ENCODE data around the gene RDH12. TPM values are rescaled to one million over a fixed set of nuclear protein-coding genes. Genes with fewer than 3 reads are reported as not detected.
"Not testable (repeated sequence)": the region's sequence is repeated elsewhere in the genome, so short reads cannot be mapped to it uniquely, and the experiment has no call there.

The RDH12 gene
- total and polyA plus RNA-seq, 2 donors (not counting 1 experiment from before 2014, with no cell fraction given) = not detected

DNA sequence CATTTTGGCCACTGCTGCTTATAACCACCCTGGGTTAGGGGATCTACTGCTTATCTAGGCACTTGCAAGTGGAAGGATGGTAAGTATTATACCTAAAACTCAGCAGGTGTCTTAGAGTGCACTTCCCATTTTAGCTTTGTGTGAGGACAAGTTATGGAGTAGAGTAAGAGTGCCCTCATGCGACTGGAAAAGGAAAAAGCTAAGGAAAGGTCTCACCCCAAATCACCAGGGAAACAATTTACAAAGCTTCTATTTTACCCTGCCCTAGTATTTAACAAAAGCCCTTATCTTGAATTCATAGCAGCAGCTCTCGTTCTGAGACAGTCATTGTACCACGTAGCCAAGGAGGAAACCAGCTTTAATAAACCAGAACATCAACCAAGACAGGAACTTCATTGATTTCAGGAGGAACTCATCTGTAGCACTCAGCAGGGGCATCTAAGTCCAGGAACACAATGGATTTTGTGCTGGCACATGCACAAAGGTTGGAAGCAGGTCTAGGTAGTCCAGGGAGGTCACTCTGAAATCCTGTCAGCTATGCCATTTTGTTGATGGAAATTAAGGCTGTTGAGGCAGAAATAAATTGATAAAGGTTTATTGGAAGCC is 2.9 kb downstream of the RDH12 start:
- Histone ChIP-seq H3K9me3 (ENCODE audit: control insufficient read depth, insufficient read depth, low read depth, low read length) (no peaks in the 10 kb centered on the region), H3K27me3 (ENCODE audit: control insufficient read depth, insufficient read depth, low read length) (no peaks in the 10 kb centered on the region), H3K9ac (ENCODE audit: insufficient read depth, low read length) (no peak overlapping the region), H3K79me2 (ENCODE audit: control insufficient read depth, insufficient read depth, low read length) (no peaks in the 10 kb centered on the region), H3K4me1 (ENCODE audit: control insufficient read depth, extremely low read depth, insufficient read depth, low read length) (no peaks in the 10 kb centered on the region), H4K20me1 (ENCODE audit: control insufficient read depth, extremely low read depth, insufficient read depth, low read length) (no peaks in the 10 kb centered on the region), H2AFZ (ENCODE audit: low read length) (no peak overlapping the region), H3K27ac (ENCODE audit: insufficient read depth, low read length) (no peak overlapping the region), H3K4me3 (replicated peaks in 1 of 4; ENCODE audit: control extremely low read depth in 1 of 4, insufficient read depth in 1 of 4, low read depth in 3 of 4, low read length in 4 of 4) (no peak overlapping the region), H3K4me2 (ENCODE audit: extremely low read depth, insufficient read depth, low read length) (no peak overlapping the region), H3K36me3 (ENCODE audit: control insufficient read depth, insufficient read depth, low read length) (no peaks in the 10 kb centered on the region)
- DNase-seq (ENCODE audit: low read depth in 2 of 2) = peak; percentile 37 to 67
- TF ChIP-seq EZH2 (IDR thresholded peaks at IDR 0.05; ENCODE audit: low read length, missing control alignments) = no peak
- TF ChIP-seq, protein P1, sequence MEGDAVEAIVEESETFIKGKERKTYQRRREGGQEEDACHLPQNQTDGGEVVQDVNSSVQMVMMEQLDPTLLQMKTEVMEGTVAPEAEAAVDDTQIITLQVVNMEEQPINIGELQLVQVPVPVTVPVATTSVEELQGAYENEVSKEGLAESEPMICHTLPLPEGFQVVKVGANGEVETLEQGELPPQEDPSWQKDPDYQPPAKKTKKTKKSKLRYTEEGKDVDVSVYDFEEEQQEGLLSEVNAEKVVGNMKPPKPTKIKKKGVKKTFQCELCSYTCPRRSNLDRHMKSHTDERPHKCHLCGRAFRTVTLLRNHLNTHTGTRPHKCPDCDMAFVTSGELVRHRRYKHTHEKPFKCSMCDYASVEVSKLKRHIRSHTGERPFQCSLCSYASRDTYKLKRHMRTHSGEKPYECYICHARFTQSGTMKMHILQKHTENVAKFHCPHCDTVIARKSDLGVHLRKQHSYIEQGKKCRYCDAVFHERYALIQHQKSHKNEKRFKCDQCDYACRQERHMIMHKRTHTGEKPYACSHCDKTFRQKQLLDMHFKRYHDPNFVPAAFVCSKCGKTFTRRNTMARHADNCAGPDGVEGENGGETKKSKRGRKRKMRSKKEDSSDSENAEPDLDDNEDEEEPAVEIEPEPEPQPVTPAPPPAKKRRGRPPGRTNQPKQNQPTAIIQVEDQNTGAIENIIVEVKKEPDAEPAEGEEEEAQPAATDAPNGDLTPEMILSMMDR (conservative IDR thresholded peaks at IDR 0.05 in 1 of 2, IDR thresholded peaks at IDR 0.05 in 1 of 2; ENCODE audit: low read depth in 1 of 2, low read length in 2 of 2) = peak; percentile 71 to 76

DNA sequence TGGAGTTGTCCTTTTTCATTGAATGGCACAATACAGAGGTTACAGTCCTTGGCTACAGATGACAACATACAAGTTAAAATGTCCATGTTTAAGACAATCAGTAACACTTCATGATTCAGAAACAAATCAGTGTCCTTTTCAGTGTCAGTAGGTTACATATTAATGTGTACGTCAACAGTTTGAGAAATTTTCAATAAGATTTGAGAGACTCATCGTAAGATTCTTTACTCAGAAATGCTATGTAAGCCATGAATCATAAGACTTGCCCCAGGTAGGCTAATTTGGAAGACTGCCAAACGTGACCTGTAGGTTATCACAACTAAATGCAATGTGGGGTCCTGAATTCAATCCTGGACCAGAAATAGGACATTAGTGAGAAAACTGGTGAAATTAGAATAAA is 3.5 kb downstream of the RDH12 start:
- H3K79me2 ChIP-seq (ENCODE audit: control insufficient read depth, insufficient read depth, low read length) = no peaks in the 10 kb centered on the region
- no peaks in the 10 kb centered on the region for H4K20me1 ChIP-seq (ENCODE audit: control insufficient read depth, extremely low read depth, insufficient read depth, low read length)
- H3K4me3 ChIP-seq (replicated peaks in 1 of 4; ENCODE audit: control extremely low read depth in 1 of 4, insufficient read depth in 1 of 4, low read depth in 3 of 4, low read length in 4 of 4) = no peak overlapping the region
- DNase-seq (ENCODE audit: low read depth in 2 of 2) = no peak
- H3K27me3 ChIP-seq (ENCODE audit: control insufficient read depth, insufficient read depth, low read length) = no peaks in the 10 kb centered on the region
- TF ChIP-seq, protein P1 (conservative IDR thresholded peaks at IDR 0.05 in 1 of 2, IDR thresholded peaks at IDR 0.05 in 1 of 2; ENCODE audit: low read depth in 1 of 2, low read length in 2 of 2) = no peak
- no peak for TF ChIP-seq EZH2 (IDR thresholded peaks at IDR 0.05; ENCODE audit: low read length, missing control alignments)
- H3K27ac ChIP-seq (ENCODE audit: insufficient read depth, low read length) = no peak overlapping the region
- H3K4me1 ChIP-seq (ENCODE audit: control insufficient read depth, extremely low read depth, insufficient read depth, low read length) = no peaks in the 10 kb centered on the region
- H3K9me3 ChIP-seq (ENCODE audit: control insufficient read depth, insufficient read depth, low read depth, low read length) = no peaks in the 10 kb centered on the region
- H2AFZ ChIP-seq (ENCODE audit: low read length) = no peak overlapping the region
- H3K4me2 ChIP-seq (ENCODE audit: extremely low read depth, insufficient read depth, low read length) = no peak overlapping the region
- H3K9ac ChIP-seq (ENCODE audit: insufficient read depth, low read length) = no peak overlapping the region
- H3K36me3 ChIP-seq (ENCODE audit: control insufficient read depth, insufficient read depth, low read length) = no peaks in the 10 kb centered on the region

DNA sequence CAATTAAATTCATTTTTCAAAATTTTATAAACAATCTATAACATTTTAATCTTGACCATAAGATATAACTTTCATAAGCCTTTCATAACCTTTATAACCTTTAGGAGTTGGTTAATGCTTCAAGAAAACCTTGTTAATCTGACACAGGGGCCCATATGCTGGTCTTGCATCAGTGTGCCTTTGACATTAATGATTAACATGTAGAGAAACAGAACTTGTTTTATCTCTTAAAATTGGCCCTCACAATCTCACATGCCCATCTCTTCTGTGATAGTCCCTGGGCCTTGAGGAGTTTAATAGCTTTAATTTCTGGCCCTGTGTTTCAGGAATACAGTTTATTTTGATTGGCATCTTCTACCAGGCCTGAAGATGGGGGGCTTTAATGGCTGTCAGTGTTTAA is 7.7 kb downstream of the RDH12 start:
- not testable (repeated sequence) for H3K4me2 ChIP-seq (ENCODE audit: extremely low read depth, insufficient read depth, low read length); DNase-seq (ENCODE audit: low read depth in 2 of 2); H3K9me3 ChIP-seq (ENCODE audit: control insufficient read depth, insufficient read depth, low read depth, low read length); H3K27me3 ChIP-seq (ENCODE audit: control insufficient read depth, insufficient read depth, low read length); H3K9ac ChIP-seq (ENCODE audit: insufficient read depth, low read length); H3K4me3 ChIP-seq (replicated peaks in 1 of 4; ENCODE audit: control extremely low read depth in 1 of 4, insufficient read depth in 1 of 4, low read depth in 3 of 4, low read length in 4 of 4); H2AFZ ChIP-seq (ENCODE audit: low read length); H4K20me1 ChIP-seq (ENCODE audit: control insufficient read depth, extremely low read depth, insufficient read depth, low read length); H3K79me2 ChIP-seq (ENCODE audit: control insufficient read depth, insufficient read depth, low read length); H3K4me1 ChIP-seq (ENCODE audit: control insufficient read depth, extremely low read depth, insufficient read depth, low read length); H3K27ac ChIP-seq (ENCODE audit: insufficient read depth, low read length); H3K36me3 ChIP-seq (ENCODE audit: control insufficient read depth, insufficient read depth, low read length)

DNA sequence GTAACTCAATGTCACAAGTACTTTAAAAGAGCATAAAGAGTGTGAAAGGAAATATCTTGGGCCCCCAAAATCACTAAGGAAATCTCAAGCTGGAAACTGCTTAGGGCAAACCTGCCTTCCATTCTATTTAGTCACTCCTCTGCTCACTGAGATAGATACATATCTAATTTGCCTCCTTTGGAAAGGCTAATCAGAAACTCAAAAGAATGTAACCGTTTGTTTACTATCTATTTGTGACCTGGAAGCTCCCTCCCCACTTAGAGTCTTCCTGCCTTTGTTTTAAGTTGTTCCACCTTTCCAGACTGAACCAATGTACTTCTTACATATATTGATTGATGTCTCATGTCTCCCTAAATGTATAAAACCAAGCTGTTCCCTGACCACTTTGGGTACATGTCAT is 8.1 kb downstream of the RDH12 start:
- not testable (repeated sequence) for H3K27ac ChIP-seq (ENCODE audit: insufficient read depth, low read length); H3K9ac ChIP-seq (ENCODE audit: insufficient read depth, low read length); H4K20me1 ChIP-seq (ENCODE audit: control insufficient read depth, extremely low read depth, insufficient read depth, low read length); H3K4me2 ChIP-seq (ENCODE audit: extremely low read depth, insufficient read depth, low read length); H3K79me2 ChIP-seq (ENCODE audit: control insufficient read depth, insufficient read depth, low read length); H3K27me3 ChIP-seq (ENCODE audit: control insufficient read depth, insufficient read depth, low read length); H3K4me3 ChIP-seq (replicated peaks in 1 of 4; ENCODE audit: control extremely low read depth in 1 of 4, insufficient read depth in 1 of 4, low read depth in 3 of 4, low read length in 4 of 4); DNase-seq (ENCODE audit: low read depth in 2 of 2); H2AFZ ChIP-seq (ENCODE audit: low read length); H3K9me3 ChIP-seq (ENCODE audit: control insufficient read depth, insufficient read depth, low read depth, low read length); H3K36me3 ChIP-seq (ENCODE audit: control insufficient read depth, insufficient read depth, low read length); H3K4me1 ChIP-seq (ENCODE audit: control insufficient read depth, extremely low read depth, insufficient read depth, low read length)
